K562 (cell line): ENCODE data around the gene RBMS3. TPM values are rescaled to one million over a fixed set of nuclear protein-coding genes. Genes with fewer than 3 reads are reported as not detected.

Source experiments
- ATAC-seq: fragments of 200-7000 bp; cut with Tn5 transposase; 3 replicates; pipeline ENCODE4 v1.9.1; 2020; ENCODE audit warnings: moderate library complexity
- BruUV-seq: library from RNA; stranded (reverse); fragments of 400-500 nt; replicated peaks from 2 replicates; lab custom pipeline; 2021; lab: Mats Ljungman, UMichigan
- CTCF ChIA-PET: fragments of 300-600 bp; formaldehyde crosslinking; extraction: SDS; loops from one replicate; lab custom pipeline; 2021; ENCODE audit warnings: low intra/inter-chr PET ratio; lab: Yijun Ruan, JAX
- POLR2A ChIA-PET: fragments of 300-600, 350-650 bp; sonication (Branson Sonifier 250); formaldehyde crosslinking; extraction: SDS; loops from one replicate; lab custom pipeline; 2021; ENCODE audit warnings: antibody characterized with exemption, inconsistent platforms; lab: Yijun Ruan, JAX
- DNase-seq, 4 experiments: peaks; one replicate each; pipeline versions ENCODE4 v3.0.0 to v3.0.0-alpha.2; 2011 to 2018; ENCODE audit warnings: low spot score in 3 of 4, mixed read lengths in 3 of 4; ENCODE audit errors: extremely low read depth in 1 of 4
- FAIRE-seq: peaks from 2 replicates; lab custom pipeline; 2011; peaks lifted over from hg19 to GRCh38; lab: Jason Lieb, UNC
- H2AFZ ChIP-seq: 2 replicates; pipeline ENCODE4 v1.6.0; 2011; ENCODE audit warnings: low read depth, low read length, control low read depth, inconsistent platforms
- H3K27ac ChIP-seq: fragments of 200-600 bp; 3 replicates; pipeline ENCODE4 v1.8.0; 2011; ENCODE audit warnings: low read depth, mild to moderate bottlenecking, control low read depth, inconsistent platforms, low read length, moderate library complexity, mixed read lengths; ENCODE audit errors: extremely low read depth
- H3K27me3 ChIP-seq, 2 experiments: fragments of 300-600 bp in 1 of 2; 2 replicates in 1 of 2; 3 replicates in 1 of 2; pipeline versions ENCODE4 v1.6.0 to v1.8.0; 2011; ENCODE audit warnings: inconsistent platforms in 2 of 2, low read length in 2 of 2, mild to moderate bottlenecking in 1 of 2, mixed read lengths in 1 of 2, moderate library complexity in 1 of 2; ENCODE audit not compliant: control insufficient read depth in 2 of 2, insufficient read depth in 2 of 2
- H3K36me3 ChIP-seq: fragments of 300-600 bp; 3 replicates; pipeline ENCODE4 v1.8.0; 2011; ENCODE audit warnings: mild to moderate bottlenecking, low read length, inconsistent platforms; ENCODE audit not compliant: control insufficient read depth, insufficient read depth
- H3K4me1 ChIP-seq, 2 experiments: fragments of 200-600 bp in 1 of 2; replicated peaks in 1 of 2; 2 replicates in 1 of 2; 3 replicates in 1 of 2; pipeline versions ENCODE4 v1.5.1 to v1.8.0; 2011; ENCODE audit warnings: inconsistent platforms in 2 of 2, low read length in 2 of 2, mild to moderate bottlenecking in 1 of 2, mixed read lengths in 1 of 2, moderate library complexity in 1 of 2; ENCODE audit not compliant: control insufficient read depth in 2 of 2, insufficient read depth in 2 of 2
- H3K4me2 ChIP-seq: 2 replicates; pipeline ENCODE4 v1.6.1; 2011; ENCODE audit warnings: low read length, control low read depth, inconsistent platforms, mixed read lengths; ENCODE audit not compliant: insufficient read depth
- H3K4me3 ChIP-seq: fragments of 200-600 bp; sonication (generic), shearing (Covaris generic); 2 replicates; pipeline ENCODE4 v1.5.1; 2016; ENCODE audit warnings: control low read depth, inconsistent platforms
- H3K79me2 ChIP-seq: fragments of 200-600 bp; 3 replicates; pipeline ENCODE4 v1.8.0; 2011; ENCODE audit warnings: low read length, inconsistent platforms; ENCODE audit not compliant: control insufficient read depth, insufficient read depth
- H3K9ac ChIP-seq, 2 experiments: 2 replicates each; pipeline versions ENCODE4 v1.6.0 to v1.6.1; 2011; ENCODE audit warnings: low read depth in 2 of 2, low read length in 2 of 2, control low read depth in 1 of 2, inconsistent platforms in 1 of 2, mild to moderate bottlenecking in 1 of 2, mixed read lengths in 1 of 2; ENCODE audit not compliant: insufficient read depth in 1 of 2
- H3K9me1 ChIP-seq: one replicate; pipeline ENCODE4 v1.6.0; 2011; ENCODE audit warnings: inconsistent platforms, mild to moderate bottlenecking, low read length, moderate library complexity; ENCODE audit not compliant: control insufficient read depth, insufficient read depth
- H3K9me3 ChIP-seq: replicated peaks from 2 replicates; pipeline ENCODE4 v1.5.1; 2011; ENCODE audit warnings: low read depth, low read length, inconsistent platforms; ENCODE audit not compliant: control insufficient read depth, insufficient read depth
- H4K20me1 ChIP-seq: replicated peaks from 2 replicates; pipeline ENCODE4 v1.6.1; 2011; ENCODE audit warnings: low read length, inconsistent platforms, mixed read lengths; ENCODE audit not compliant: control insufficient read depth, insufficient read depth
- ARID1B ChIP-seq: fragments of 450-650 bp; IDR thresholded peaks from 2 replicates; pipeline ENCODE4 v1.6.1; 2016; ENCODE audit warnings: antibody characterized with exemption, mild to moderate bottlenecking, inconsistent platforms
- ATF4 ChIP-seq: fragments of 450-650 bp; formaldehyde crosslinking; IDR thresholded peaks from 2 replicates; pipeline ENCODE4 v1.4.0; 2022; ENCODE audit warnings: mild to moderate bottlenecking, moderate library complexity
- GABPB1 ChIP-seq: sonication (generic); formaldehyde crosslinking; IDR thresholded peaks from 2 replicates; pipeline ENCODE4 v1.8.0; 2022; ENCODE audit warnings: mild to moderate bottlenecking, missing genetic modification reagents
- HDAC6 ChIP-seq: IDR thresholded peaks from 2 replicates; pipeline ENCODE4 v1.6.1; 2012; ENCODE audit warnings: low read depth, mild to moderate bottlenecking, control low read depth, inconsistent platforms, low read length, moderate library complexity
- HEY1 ChIP-seq: fragments of 250-450 bp; sonication (Bioruptor Pico); IDR thresholded peaks from 2 replicates; pipeline ENCODE4 v1.5.0; 2020; ENCODE audit warnings: mild to moderate bottlenecking, moderate library complexity, borderline replicate concordance
- KDM5B ChIP-seq: fragments of 200-600 bp; sonication (generic); IDR thresholded peaks from 2 replicates; pipeline ENCODE4 v1.6.1; 2012; ENCODE audit warnings: low read depth, mild to moderate bottlenecking, moderate library complexity, low read length, control low read depth, inconsistent platforms; ENCODE audit not compliant: insufficient replicate concordance
- MTA3 ChIP-seq: fragments of 450-650 bp; formaldehyde crosslinking; IDR thresholded peaks from 2 replicates; pipeline ENCODE4 v1.6.1; 2017; ENCODE audit warnings: mild to moderate bottlenecking, borderline replicate concordance
- NFIC ChIP-seq: fragments of 450-650 bp; IDR thresholded peaks from 2 replicates; pipeline ENCODE4 v1.6.1; 2017; ENCODE audit warnings: mild to moderate bottlenecking, inconsistent platforms
- OTX1 ChIP-seq: fragments of 450-650 bp; formaldehyde crosslinking; IDR thresholded peaks from 2 replicates; pipeline ENCODE4 v1.4.0; 2022; ENCODE audit warnings: mild to moderate bottlenecking
- RHOXF2B ChIP-seq: fragments of 250-450 bp; sonication (Bioruptor Pico); conservative IDR thresholded peaks from 2 replicates; pipeline ENCODE4 v1.5.1; 2021
- SMAD1 ChIP-seq: fragments of 150-350 bp; IDR thresholded peaks from 2 replicates; pipeline ENCODE4 v1.6.1; 2014; ENCODE audit warnings: low read length, low read depth; ENCODE audit not compliant: partially characterized antibody
- SOX6 ChIP-seq: fragments of 450-650 bp; IDR thresholded peaks from 2 replicates; pipeline ENCODE4 v1.6.1; 2014; ENCODE audit warnings: mild to moderate bottlenecking
- TAF1 ChIP-seq: IDR thresholded peaks from 2 replicates; pipeline ENCODE4 v1.6.1; 2011; ENCODE audit warnings: mild to moderate bottlenecking, low read length, moderate library complexity; ENCODE audit not compliant: insufficient read depth, control insufficient read depth, severe bottlenecking; ENCODE audit errors: extremely low read depth
- THRAP3 ChIP-seq: fragments of 450-650 bp; IDR thresholded peaks from 2 replicates; pipeline ENCODE4 v1.6.1; 2016; ENCODE audit warnings: mild to moderate bottlenecking, inconsistent platforms, borderline replicate concordance
- ZNF395 ChIP-seq: fragments of 200-800 bp; sonication (Bioruptor generic); IDR thresholded peaks from 2 replicates; pipeline ENCODE4 v1.6.1; 2017; ENCODE audit warnings: missing genetic modification characterization, missing compliant biosample characterization
- ZNF592 ChIP-seq: fragments of 450-650 bp; IDR thresholded peaks from 2 replicates; pipeline ENCODE4 v1.6.1; 2017; ENCODE audit warnings: antibody characterized with exemption, mild to moderate bottlenecking
- WGBS: fragments of 100-300 bp; shearing (Covaris generic); methylation state at CpG from one replicate; pipeline ENCODE4 v1.1.6; 2016; ENCODE audit warnings: low coverage, mixed read lengths; ENCODE audit not compliant: insufficient coverage; ENCODE audit errors: missing lambda C conversion rate; 5-methylcytosine and 5-hydroxymethylcytosine counted together
- in situ Hi-C: fragments of 300-500 bp; cut with MboI; formaldehyde crosslinking; loops from 4 replicates; pipeline ENCODE4 v1.15.0; 2018; ENCODE audit warnings: inconsistent platforms, mixed read lengths
- intact Hi-C: fragments of 100-400 bp; cut with micrococcal nuclease; formaldehyde crosslinking; loops from 2 replicates; pipeline ENCODE4 v1.14.2; 2022
- polyA plus RNA-seq, 8 experiments: library from polyadenylated mRNA; depleted of rRNA in 4 of 8; stranded (reverse) in 5 of 8; unstranded in 3 of 8; fragments of >200 nt; fragmentation: Nextera tagmentation in 2 of 8; fragmentation: Illumina TruSeq in 1 of 8; extraction: Ambion mirVana in 2 of 8; extraction: Trizol in 1 of 8; gene quantifications; 2 replicates each; pipeline versions ENCODE4 v1.2.1 to v1.2.3, GENCODE V29; 2011 to 2014; ENCODE audit warnings: inconsistent platforms in 1 of 8, missing spikeins in 1 of 8
- total RNA-seq, 7 experiments: library from RNA; depleted of rRNA in 6 of 7; stranded (reverse); fragments of >200 nt in 6 of 7; fragmentation: Illumina TruSeq in 2 of 7; extraction: Trizol in 2 of 7; gene quantifications; 2 replicates each; pipeline versions ENCODE4 v1.2.1 to v1.2.3, GENCODE V29; 2011 to 2021; ENCODE audit warnings: low replicate concordance in 1 of 7

RBMS3 gene
- total and polyA plus RNA-seq, 9 of the 15 experiments (the other 6 are each of a cell fraction or from before 2014, with no cell fraction given): 0.20 TPM; not detected in 8

- no peak overlapping the region for H2AFZ ChIP-seq
- POLR2A ChIA-PET: interaction anchor here (0.6 kb wide), 1 partner anchor 1270 kb away, joined by 3 read pairs; no protein-coding TSS in a partner anchor
- intact Hi-C loops (no loop called here), in situ Hi-C loops (no loop called here)
- FAIRE-seq: no peak
- 2% methylated on average over 3 of the region's 3 CpGs for WGBS
- no peak overlapping the region for H3K4me2 ChIP-seq
- no peak for DNase-seq
- H3K4me1 ChIP-seq: no peaks in the 10 kb centered on the region
- H3K9me3 ChIP-seq: 0 out of 2 replicates have a peak, but pooled peaks cover 2% of the 10 kb centered on the region
- no peak overlapping the region for H3K9ac ChIP-seq
- no peaks in the 10 kb centered on the region for H4K20me1 ChIP-seq
- ATAC-seq: no peak
- H3K27ac ChIP-seq: no peak overlapping the region
- no peaks in the 10 kb centered on the region for H3K79me2 ChIP-seq
- H3K36me3 ChIP-seq: no peaks in the 10 kb centered on the region
- no peaks in the 10 kb centered on the region for H3K27me3 ChIP-seq
- H3K4me3 ChIP-seq: no peak overlapping the region
- no TSS peak for BruUV-seq
- H3K9me1 ChIP-seq: no peaks in the 10 kb centered on the region
- CTCF ChIA-PET: no interaction called here
- TF ChIP-seq SOX6 (no peak), ZNF395 (no peak), ZNF592 (no peak), HDAC6 (no peak), RHOXF2B (CRISPR knock-in tag) (no peak), TAF1 (no peak), OTX1 (no peak), GABPB1 (CRISPR knock-in tag) (no peak), ATF4 (CRISPR knock-in tag) (no peak), ARID1B (no peak), SMAD1 (no peak), HEY1 (no peak), THRAP3 (no peak), MTA3 (no peak), KDM5B (no peak), NFIC (no peak)
Observed at GRCh38 chr3:29397406-29397805, 116.5 kb downstream of the RBMS3 start.
